ENCODE results near the gene POLE.

POLE gene

GRCh38 chr12:132664206-132665148, 22.7 kb downstream of the POLE start:
- no peak overlapping the region for H3K4me3 ChIP-seq (ENCODE audit: low read depth, low read length)
- ChIA-PET CTCF (interaction anchor here (0.7 to 0.9 kb wide), 2 partner anchors 243 to 310 kb away, joined by 3 read pairs; no protein-coding TSS in a partner anchor), POLR2A (no interaction called here)
- peaks cover 55 to 100% of the 10 kb centered on the region in 2 experiments for H3K36me3 ChIP-seq (ENCODE audit: control insufficient read depth in 2 of 2, insufficient read depth in 1 of 2, low read length in 2 of 2)
- no peaks in the 10 kb centered on the region for H3K4me1 ChIP-seq (ENCODE audit: control insufficient read depth, insufficient read depth, low read length)
- TF ChIP-seq ZNF133 (tag by site-specific recombination; IDR thresholded peaks at IDR 0.05): no peak
- TF ChIP-seq ZNF302 (tag by site-specific recombination; IDR thresholded peaks at IDR 0.05; ENCODE audit: low read depth): no peak
- no peak overlapping the region for H3K27ac ChIP-seq (ENCODE audit: extremely low read depth, low read depth, low read length)
- H3K9me3 ChIP-seq (ENCODE audit: control insufficient read depth, insufficient read depth, low read depth, low read length): no peaks in the 10 kb centered on the region

GRCh38 chr12:132662901-132663755, 24.0 kb downstream of the POLE start:
- ChIA-PET POLR2A (no interaction called here), CTCF (interaction anchor here (0.9 kb wide), 1 partner anchor 242 kb away, joined by 3 read pairs; no protein-coding TSS in a partner anchor)
- Histone ChIP-seq H3K27ac (ENCODE audit: extremely low read depth, low read depth, low read length) (no peak overlapping the region), H3K4me1 (ENCODE audit: control insufficient read depth, insufficient read depth, low read length) (no peaks in the 10 kb centered on the region), H3K4me3 (ENCODE audit: low read depth, low read length) (no peak overlapping the region), H3K36me3 (ENCODE audit: control insufficient read depth in 2 of 2, insufficient read depth in 1 of 2, low read length in 2 of 2) (peaks cover 48 to 100% of the 10 kb centered on the region in 2 experiments), H3K9me3 (ENCODE audit: control insufficient read depth, insufficient read depth, low read depth, low read length) (no peaks in the 10 kb centered on the region)
- TF ChIP-seq SP2 (tag by site-specific recombination; IDR thresholded peaks at IDR 0.05) (no peak), ZFP69B (tag by site-specific recombination; IDR thresholded peaks at IDR 0.05) (no peak), ZBTB1 (tag by site-specific recombination; IDR thresholded peaks at IDR 0.05) (no peak), ZNF391 (tag by site-specific recombination; IDR thresholded peaks at IDR 0.05; ENCODE audit: borderline replicate concordance, low read depth) (no peak), ZNF664 (tag by site-specific recombination; IDR thresholded peaks at IDR 0.05) (no peak), ZNF792 (tag by site-specific recombination; IDR thresholded peaks at IDR 0.05) (no peak), HOXC10 (CRISPR knock-in tag; IDR thresholded peaks at IDR 0.05) (no peak), WT1 (tag by site-specific recombination; IDR thresholded peaks at IDR 0.05) (no peak), ZNF785 (tag by site-specific recombination; IDR thresholded peaks at IDR 0.05) (no peak), ZNF571 (tag by site-specific recombination; IDR thresholded peaks at IDR 0.05) (no peak), BCL6B (tag by site-specific recombination; IDR thresholded peaks at IDR 0.05) (no peak)
- TF ChIP-seq, protein P1, sequence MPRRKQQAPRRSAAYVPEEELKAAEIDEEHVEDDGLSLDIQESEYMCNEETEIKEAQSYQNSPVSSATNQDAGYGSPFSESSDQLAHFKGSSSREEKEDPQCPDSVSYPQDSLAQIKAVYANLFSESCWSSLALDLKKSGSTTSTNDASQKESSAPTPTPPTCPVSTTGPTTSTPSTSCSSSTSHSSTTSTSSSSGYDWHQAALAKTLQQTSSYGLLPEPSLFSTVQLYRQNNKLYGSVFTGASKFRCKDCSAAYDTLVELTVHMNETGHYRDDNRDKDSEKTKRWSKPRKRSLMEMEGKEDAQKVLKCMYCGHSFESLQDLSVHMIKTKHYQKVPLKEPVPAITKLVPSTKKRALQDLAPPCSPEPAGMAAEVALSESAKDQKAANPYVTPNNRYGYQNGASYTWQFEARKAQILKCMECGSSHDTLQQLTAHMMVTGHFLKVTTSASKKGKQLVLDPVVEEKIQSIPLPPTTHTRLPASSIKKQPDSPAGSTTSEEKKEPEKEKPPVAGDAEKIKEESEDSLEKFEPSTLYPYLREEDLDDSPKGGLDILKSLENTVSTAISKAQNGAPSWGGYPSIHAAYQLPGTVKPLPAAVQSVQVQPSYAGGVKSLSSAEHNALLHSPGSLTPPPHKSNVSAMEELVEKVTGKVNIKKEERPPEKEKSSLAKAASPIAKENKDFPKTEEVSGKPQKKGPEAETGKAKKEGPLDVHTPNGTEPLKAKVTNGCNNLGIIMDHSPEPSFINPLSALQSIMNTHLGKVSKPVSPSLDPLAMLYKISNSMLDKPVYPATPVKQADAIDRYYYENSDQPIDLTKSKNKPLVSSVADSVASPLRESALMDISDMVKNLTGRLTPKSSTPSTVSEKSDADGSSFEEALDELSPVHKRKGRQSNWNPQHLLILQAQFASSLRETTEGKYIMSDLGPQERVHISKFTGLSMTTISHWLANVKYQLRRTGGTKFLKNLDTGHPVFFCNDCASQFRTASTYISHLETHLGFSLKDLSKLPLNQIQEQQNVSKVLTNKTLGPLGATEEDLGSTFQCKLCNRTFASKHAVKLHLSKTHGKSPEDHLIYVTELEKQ (tag by site-specific recombination; IDR thresholded peaks at IDR 0.05; ENCODE audit: borderline replicate concordance): no peak

GRCh38 chr12:132661972-132662371, 25.2 kb downstream of the POLE start:
- Histone ChIP-seq H3K27ac (ENCODE audit: extremely low read depth, low read depth, low read length) (no peak overlapping the region), H3K9me3 (ENCODE audit: control insufficient read depth, insufficient read depth, low read depth, low read length) (no peaks in the 10 kb centered on the region), H3K4me3 (ENCODE audit: low read depth, low read length) (no peak overlapping the region), H3K36me3 (ENCODE audit: control insufficient read depth in 2 of 2, insufficient read depth in 1 of 2, low read length in 2 of 2) (peaks cover 50 to 100% of the 10 kb centered on the region in 2 experiments), H3K4me1 (ENCODE audit: control insufficient read depth, insufficient read depth, low read length) (no peaks in the 10 kb centered on the region)
- ChIA-PET POLR2A (no interaction called here), CTCF (no interaction called here)
- no peak for TF ChIP-seq GLI4 (tag by site-specific recombination; IDR thresholded peaks at IDR 0.05)
- no peak for TF ChIP-seq ZNF747 (tag by site-specific recombination; IDR thresholded peaks at IDR 0.05)
- no peak for TF ChIP-seq ZNF677 (tag by site-specific recombination; IDR thresholded peaks at IDR 0.05)
- no peak for TF ChIP-seq ZFP3 (tag by site-specific recombination; IDR thresholded peaks at IDR 0.05; ENCODE audit: low read depth)
- TF ChIP-seq ZNF19 (tag by site-specific recombination; IDR thresholded peaks at IDR 0.05; ENCODE audit: low read depth): no peak
- no peak for TF ChIP-seq GLIS2 (tag by site-specific recombination; IDR thresholded peaks at IDR 0.05)
- no peak for TF ChIP-seq ZNF610 (tag by site-specific recombination; IDR thresholded peaks at IDR 0.05; ENCODE audit: borderline replicate concordance)
- TF ChIP-seq PRDM6 (tag by site-specific recombination; IDR thresholded peaks at IDR 0.05): no peak
- no peak for TF ChIP-seq BCL6B (tag by site-specific recombination; IDR thresholded peaks at IDR 0.05)

Measured in HEK293 (cell line).